Breast epithelium (tissue), 3 donors: Measurements from ENCODE around the gene EEF1AKMT1.

Source experiments
- CTCF ChIP-seq, 3 donors: fragments of 450-650 bp; IDR thresholded peaks; one replicate each; pipeline ENCODE4 v1.5.1; 2016 to 2017; ENCODE audit warnings: antibody characterized with exemption in 3 of 3, mild to moderate bottlenecking in 3 of 3, moderate library complexity in 3 of 3
- POLR2A ChIP-seq: fragments of 450-650 bp; IDR thresholded peaks from one replicate; pipeline ENCODE4 v1.6.1; 2016; ENCODE audit warnings: antibody characterized with exemption, mild to moderate bottlenecking, moderate library complexity

GRCh38 chr13:20769834-20770233, 3.9 kb downstream of the EEF1AKMT1 start:
- TF ChIP-seq POLR2A (no peak), CTCF (IDR thresholded peaks at IDR 0.05) (no peak)
